Measurements from ENCODE around the gene DOCK1.
A peak's percentile ranks its signal among the peaks of the same experiment; 100 is the strongest.

The DOCK1 gene

GRCh38 chr10:127194599-127194998, 289.4 kb downstream of the DOCK1 start:
- no peak overlapping the region for H3K9ac ChIP-seq (ENCODE audit: low read depth, low read length)
- H3K4me3 ChIP-seq (ENCODE audit: low read length) = peak overlapping the region; percentile 64; the same call in 1 of the 2 replicates

DNA sequence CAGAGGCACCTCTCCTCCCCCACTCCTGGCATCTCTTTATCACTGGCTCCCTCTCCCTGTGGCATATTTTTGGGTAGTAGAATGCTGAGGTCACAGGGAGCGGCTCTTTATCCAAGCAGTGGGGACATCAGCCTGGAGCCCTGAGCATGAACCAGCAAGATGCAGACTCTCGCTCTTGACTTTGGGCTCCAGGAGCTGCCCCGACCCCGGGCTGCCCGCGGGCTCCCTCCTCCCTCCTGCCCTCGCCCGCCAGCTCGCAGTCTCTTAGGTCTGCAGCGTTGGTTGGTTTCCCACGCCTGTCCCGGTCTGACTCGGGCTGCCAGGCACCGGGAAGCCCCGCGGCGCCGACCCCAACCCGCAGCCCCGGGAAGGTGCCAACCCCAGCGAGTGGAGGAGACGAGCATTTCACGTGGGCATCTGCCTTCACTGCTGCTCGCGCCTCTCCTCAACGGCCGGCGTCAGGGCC, 289.8 kb downstream of the DOCK1 start:
- Histone ChIP-seq H3K36me3 (ENCODE audit: insufficient read depth, low read depth, low read length) (no peaks in the 10 kb centered on the region), H3K9me3 (ENCODE audit: insufficient read depth, low read depth, low read length) (no peaks in the 10 kb centered on the region), H3K27me3 (ENCODE audit: insufficient read depth, low read length) (peaks cover 59% of the 10 kb centered on the region), H3K4me1 (ENCODE audit: insufficient read depth, low read length) (peaks cover 3% of the 10 kb centered on the region; the same call in 1 of the 2 replicates), H3K4me3 (ENCODE audit: low read length) (peak overlapping the region; percentile 64), H3K27ac (ENCODE audit: low read length) (no peak overlapping the region), H3K9ac (ENCODE audit: low read depth, low read length) (no peak overlapping the region)

More at GRCh38 chr10:127194599-127194998, 289.4 kb downstream of the DOCK1 start:
- Histone ChIP-seq H3K27ac (ENCODE audit: low read length) (no peak overlapping the region), H3K4me1 (ENCODE audit: insufficient read depth, low read length) (peaks cover 3% of the 10 kb centered on the region; the same call in 1 of the 2 replicates), H3K9me3 (ENCODE audit: insufficient read depth, low read depth, low read length) (no peaks in the 10 kb centered on the region), H3K36me3 (ENCODE audit: insufficient read depth, low read depth, low read length) (no peaks in the 10 kb centered on the region), H3K27me3 (ENCODE audit: insufficient read depth, low read length) (peaks cover 59% of the 10 kb centered on the region)

GRCh38 chr10:127195571-127196281, 290.5 kb downstream of the DOCK1 start:
- Histone ChIP-seq H3K4me3 (ENCODE audit: low read length) (peak overlapping the region; percentile 64), H3K27ac (ENCODE audit: low read length) (no peak overlapping the region), H3K4me1 (ENCODE audit: insufficient read depth, low read length) (peaks cover 3% of the 10 kb centered on the region; the same call in 1 of the 2 replicates), H3K36me3 (ENCODE audit: insufficient read depth, low read depth, low read length) (no peaks in the 10 kb centered on the region), H3K9me3 (ENCODE audit: insufficient read depth, low read depth, low read length) (no peaks in the 10 kb centered on the region), H3K9ac (ENCODE audit: low read depth, low read length) (no peak overlapping the region), H3K27me3 (ENCODE audit: insufficient read depth, low read length) (peaks cover 59% of the 10 kb centered on the region)

DNA sequence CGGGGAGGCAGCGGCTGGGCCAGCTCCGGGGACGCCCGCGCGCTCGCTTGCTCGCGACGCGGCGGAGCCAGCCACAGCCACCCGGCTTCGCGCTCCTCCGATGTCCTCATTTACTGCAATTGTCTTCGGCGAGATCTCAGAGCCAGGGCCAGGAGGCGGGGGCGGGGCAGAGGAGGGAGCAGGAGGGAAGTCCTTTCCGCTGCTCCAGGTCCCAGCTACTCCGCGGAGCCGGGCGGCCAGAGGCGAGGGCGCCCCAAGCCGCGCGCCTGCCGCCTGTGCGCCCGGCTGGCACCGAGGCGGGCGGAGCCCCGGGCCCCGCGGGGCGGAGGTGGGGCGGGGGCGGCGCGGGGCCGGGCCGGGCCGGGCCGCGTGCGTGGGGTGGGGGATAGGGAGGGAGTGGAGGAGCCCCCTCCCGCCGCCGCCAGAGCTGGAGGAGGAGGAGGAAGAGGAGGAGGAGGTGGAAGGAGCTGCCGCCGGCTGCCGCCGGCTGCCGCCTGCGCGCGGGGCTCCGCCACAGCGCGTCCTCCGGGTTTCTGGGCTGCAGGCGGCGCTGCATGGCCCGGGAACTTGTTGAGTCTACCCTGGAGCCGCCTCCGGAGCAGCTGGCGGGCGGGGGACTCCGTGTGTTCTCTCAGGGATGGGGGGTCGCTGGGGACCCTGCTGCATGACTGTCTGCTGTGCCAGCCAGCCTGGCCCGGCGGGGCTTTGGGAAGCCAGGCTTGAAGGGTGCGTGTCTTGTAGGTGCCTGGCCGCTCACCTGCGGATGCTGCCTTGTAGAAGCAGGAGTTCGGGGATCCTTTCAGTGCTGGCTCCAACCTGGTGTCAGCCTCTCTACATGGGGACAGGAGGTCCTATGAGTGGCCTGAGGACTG, 291.3 kb downstream of the DOCK1 start, which contains the start of gene INSYN2A:
Gene INSYN2A, minus strand, starts transcription at position 310 of the 872 bp plus-strand sequence. CDS start 20,196 bp downstream, outside the sequence.
- H3K4me1 ChIP-seq (ENCODE audit: insufficient read depth, low read length) = peaks cover 3% of the 10 kb centered on the region; the same call in 1 of the 2 replicates
- no peak within 1 kb of the TSS; the same call in 1 of the 2 replicates for H3K9ac ChIP-seq (ENCODE audit: low read depth, low read length)
- H3K27me3 ChIP-seq (ENCODE audit: insufficient read depth, low read length) = peaks cover 59% of the 10 kb centered on the region
- H3K4me3 ChIP-seq (ENCODE audit: low read length) = peak within 1 kb of the TSS; percentile 64
- no peak within 1 kb of the TSS for H3K27ac ChIP-seq (ENCODE audit: low read length)
- H3K36me3 ChIP-seq (ENCODE audit: insufficient read depth, low read depth, low read length) = no peaks in the 10 kb centered on the region
- H3K9me3 ChIP-seq (ENCODE audit: insufficient read depth, low read depth, low read length) = no peaks in the 10 kb centered on the region

GRCh38 chr10:127197154-127197432, 291.9 kb downstream of the DOCK1 start:
- no peak overlapping the region; the same call in 1 of the 2 replicates for H3K9ac ChIP-seq (ENCODE audit: low read depth, low read length)
- H3K4me3 ChIP-seq (ENCODE audit: low read length) = peak overlapping the region; percentile 64
- no peak overlapping the region for H3K27ac ChIP-seq (ENCODE audit: low read length)
- peaks cover 3% of the 10 kb centered on the region; the same call in 1 of the 2 replicates for H3K4me1 ChIP-seq (ENCODE audit: insufficient read depth, low read length)
- H3K27me3 ChIP-seq (ENCODE audit: insufficient read depth, low read length) = peaks cover 59% of the 10 kb centered on the region
- H3K36me3 ChIP-seq (ENCODE audit: insufficient read depth, low read depth, low read length) = no peaks in the 10 kb centered on the region
- no peaks in the 10 kb centered on the region for H3K9me3 ChIP-seq (ENCODE audit: insufficient read depth, low read depth, low read length)

GRCh38 chr10:127198307-127198706, 293.1 kb downstream of the DOCK1 start:
- Histone ChIP-seq H3K27ac (ENCODE audit: low read length) (no peak overlapping the region), H3K4me3 (ENCODE audit: low read length) (no peak overlapping the region), H3K36me3 (ENCODE audit: insufficient read depth, low read depth, low read length) (no peaks in the 10 kb centered on the region), H3K27me3 (ENCODE audit: insufficient read depth, low read length) (peaks cover 48% of the 10 kb centered on the region), H3K9ac (ENCODE audit: low read depth, low read length) (no peak overlapping the region), H3K4me1 (ENCODE audit: insufficient read depth, low read length) (peaks cover 3% of the 10 kb centered on the region; the same call in 1 of the 2 replicates), H3K9me3 (ENCODE audit: insufficient read depth, low read depth, low read length) (no peaks in the 10 kb centered on the region)

GRCh38 chr10:127198721-127199120, 293.5 kb downstream of the DOCK1 start:
- Histone ChIP-seq H3K27ac (ENCODE audit: low read length) (no peak overlapping the region), H3K9ac (ENCODE audit: low read depth, low read length) (no peak overlapping the region), H3K4me1 (ENCODE audit: insufficient read depth, low read length) (peaks cover 3% of the 10 kb centered on the region; the same call in 1 of the 2 replicates), H3K9me3 (ENCODE audit: insufficient read depth, low read depth, low read length) (no peaks in the 10 kb centered on the region), H3K36me3 (ENCODE audit: insufficient read depth, low read depth, low read length) (no peaks in the 10 kb centered on the region), H3K27me3 (ENCODE audit: insufficient read depth, low read length) (peaks cover 44% of the 10 kb centered on the region), H3K4me3 (ENCODE audit: low read length) (no peak overlapping the region)

GRCh38 chr10:127200646-127201045, 295.4 kb downstream of the DOCK1 start:
- peaks cover 24% of the 10 kb centered on the region for H3K27me3 ChIP-seq (ENCODE audit: insufficient read depth, low read length)
- no peak overlapping the region for H3K9ac ChIP-seq (ENCODE audit: low read depth, low read length)
- no peaks in the 10 kb centered on the region for H3K9me3 ChIP-seq (ENCODE audit: insufficient read depth, low read depth, low read length)
- H3K27ac ChIP-seq (ENCODE audit: low read length) = no peak overlapping the region
- no peak overlapping the region for H3K4me3 ChIP-seq (ENCODE audit: low read length)
- H3K36me3 ChIP-seq (ENCODE audit: insufficient read depth, low read depth, low read length) = no peaks in the 10 kb centered on the region
- no peaks in the 10 kb centered on the region for H3K4me1 ChIP-seq (ENCODE audit: insufficient read depth, low read length)

DNA sequence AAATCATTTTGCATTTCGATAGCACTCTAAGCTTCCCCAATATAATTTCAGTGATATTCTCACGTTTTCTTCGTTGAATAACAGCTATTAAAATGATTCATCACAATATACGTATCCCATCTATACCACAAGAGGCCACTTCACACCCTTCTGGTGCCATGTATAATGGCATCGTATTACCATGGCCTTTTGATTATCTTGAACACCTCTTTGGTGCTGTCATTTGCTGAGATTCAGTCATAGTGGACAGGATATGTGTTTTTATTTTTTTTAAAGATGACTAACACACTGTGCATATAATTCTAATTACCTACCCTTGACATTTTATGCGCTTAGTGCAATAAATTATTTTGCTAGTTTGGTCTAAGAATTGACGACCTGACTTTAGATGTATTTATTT, 297.8 kb downstream of the DOCK1 start:
- Histone ChIP-seq H3K27me3 (ENCODE audit: insufficient read depth, low read length) (peaks cover 3% of the 10 kb centered on the region; the same call in 1 of the 2 replicates), H3K27ac (ENCODE audit: low read length) (no peak overlapping the region), H3K36me3 (ENCODE audit: insufficient read depth, low read depth, low read length) (no peaks in the 10 kb centered on the region), H3K9me3 (ENCODE audit: insufficient read depth, low read depth, low read length) (no peaks in the 10 kb centered on the region), H3K4me1 (ENCODE audit: insufficient read depth, low read length) (no peaks in the 10 kb centered on the region), H3K4me3 (ENCODE audit: low read length) (no peak overlapping the region), H3K9ac (ENCODE audit: low read depth, low read length) (no peak overlapping the region)

DNA sequence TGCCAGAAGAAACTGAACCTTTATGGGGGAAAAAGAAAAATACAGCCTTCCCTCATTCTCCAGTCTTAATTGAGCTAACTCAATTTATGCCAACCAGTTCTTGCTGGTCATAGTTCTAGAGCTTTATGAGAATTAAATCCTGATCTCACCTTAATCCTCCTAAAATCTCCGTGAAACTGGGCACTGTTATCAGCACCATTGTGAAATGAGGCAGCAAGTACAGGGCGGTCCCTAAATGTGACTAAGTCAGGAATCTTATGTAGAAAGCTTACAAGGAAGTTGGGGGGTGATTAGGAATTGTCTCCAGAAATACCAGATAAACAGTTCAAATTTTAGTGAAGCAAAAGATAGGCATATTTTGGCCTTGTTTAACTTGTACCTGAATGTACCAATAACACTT, 301.9 kb downstream of the DOCK1 start:
- Histone ChIP-seq H3K4me3 (ENCODE audit: low read length) (no peak overlapping the region), H3K4me1 (ENCODE audit: insufficient read depth, low read length) (no peaks in the 10 kb centered on the region), H3K9ac (ENCODE audit: low read depth, low read length) (no peak overlapping the region), H3K36me3 (ENCODE audit: insufficient read depth, low read depth, low read length) (no peaks in the 10 kb centered on the region), H3K27me3 (ENCODE audit: insufficient read depth, low read length) (no peaks in the 10 kb centered on the region), H3K27ac (ENCODE audit: low read length) (no peak overlapping the region), H3K9me3 (ENCODE audit: insufficient read depth, low read depth, low read length) (no peaks in the 10 kb centered on the region)

DNA sequence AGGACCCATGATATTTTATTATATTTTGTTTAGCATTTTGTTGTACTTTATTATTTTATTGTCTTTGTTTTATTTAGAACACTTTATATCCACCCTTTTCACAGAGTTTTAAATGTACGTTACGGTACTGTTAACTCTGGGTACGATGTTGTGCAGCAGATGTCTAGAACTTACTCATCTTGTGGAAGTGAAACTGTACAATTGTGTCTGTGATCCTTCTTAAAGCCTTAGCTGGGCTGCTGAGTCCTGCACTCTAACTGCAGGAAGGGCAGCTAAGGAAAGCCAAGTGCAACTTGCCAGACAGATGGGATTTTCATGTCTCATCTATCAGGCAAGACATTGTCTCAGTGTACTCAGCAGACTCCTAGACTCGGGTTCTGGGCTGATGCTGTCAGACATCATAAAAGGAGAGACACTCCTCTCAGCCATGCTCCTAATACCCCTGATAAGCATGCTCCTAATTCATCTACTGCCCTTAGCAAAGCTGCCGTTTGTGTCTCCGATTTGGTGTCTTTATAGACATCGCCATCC, 305.8 kb downstream of the DOCK1 start:
- Histone ChIP-seq H3K27me3 (ENCODE audit: insufficient read depth, low read length) (no peaks in the 10 kb centered on the region), H3K9ac (ENCODE audit: low read depth, low read length) (no peak overlapping the region), H3K4me3 (ENCODE audit: low read length) (no peak overlapping the region), H3K9me3 (ENCODE audit: insufficient read depth, low read depth, low read length) (no peaks in the 10 kb centered on the region), H3K27ac (ENCODE audit: low read length) (no peak overlapping the region), H3K4me1 (ENCODE audit: insufficient read depth, low read length) (peaks cover 11% of the 10 kb centered on the region), H3K36me3 (ENCODE audit: insufficient read depth, low read depth, low read length) (no peaks in the 10 kb centered on the region)

Data from iPS-20b (cell line).